ENCODE results near the gene CPA4. TPM values are rescaled to one million over a fixed set of nuclear protein-coding genes. Genes with fewer than 3 reads are reported as not detected.

Gene CPA4
- total RNA-seq, 1 experiment from 2014 or later, result 22.1 TPM

DNA sequence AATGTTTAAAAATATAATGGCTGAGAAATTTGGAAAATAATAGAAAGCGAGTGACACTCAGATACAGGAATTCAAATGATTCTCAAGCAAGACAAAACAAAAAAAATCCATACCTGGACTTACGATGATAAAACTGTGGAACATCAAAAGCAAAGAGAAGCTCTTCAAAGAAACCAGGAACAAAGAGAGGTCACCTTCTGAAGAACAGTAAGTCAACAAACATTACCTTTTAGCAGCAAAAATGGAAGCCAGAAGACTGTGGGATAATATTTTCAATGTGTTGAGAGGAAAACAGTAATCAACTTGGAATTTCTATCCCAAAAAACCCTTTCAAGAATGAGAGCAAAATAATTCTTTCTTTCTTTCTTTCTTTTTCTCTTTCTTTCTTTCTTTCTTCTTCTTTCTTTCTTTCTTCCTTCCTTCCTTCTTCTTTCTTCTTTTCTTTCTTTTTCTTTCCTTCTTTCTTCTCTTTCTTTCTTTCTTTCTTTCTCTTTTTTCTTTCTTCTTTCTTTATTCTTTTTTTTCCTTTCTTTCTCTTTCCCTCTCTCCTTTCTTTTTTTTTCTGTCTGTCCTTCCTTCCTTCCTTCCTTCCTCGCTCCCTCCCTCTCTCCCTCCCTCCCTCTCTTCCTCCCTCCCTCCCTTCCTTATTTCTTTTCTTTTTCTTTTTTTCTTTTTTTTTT, 49.9 kb downstream of the CPA4 start:
- no TSS peak for BruUV-seq (replicated peaks)
- Histone ChIP-seq H3K36me3 (ENCODE audit: low read depth, low read length) (no peaks in the 10 kb centered on the region), H2AFZ (ENCODE audit: low read length) (no peak overlapping the region), H4K20me1 (ENCODE audit: low read length) (no peaks in the 10 kb centered on the region), H3K27me3 (ENCODE audit: low read length) (no peaks in the 10 kb centered on the region), H3K9me3 (ENCODE audit: low read length) (no peaks in the 10 kb centered on the region), H3K4me1 (ENCODE audit: insufficient read depth, low read length) (no peaks in the 10 kb centered on the region), H3F3A (ENCODE audit: low read length, unreplicated experiment) (no peaks in the 10 kb centered on the region), H3K4me3 (ENCODE audit: low read length) (no peak overlapping the region), H3K4me2 (ENCODE audit: low read length) (no peak overlapping the region), H3K27ac (ENCODE audit: low read length) (no peak overlapping the region), H3K9ac (ENCODE audit: low read length) (no peak overlapping the region), H3K79me2 (ENCODE audit: low read length) (no peaks in the 10 kb centered on the region), H3K9me2 (replicated peaks; ENCODE audit: low read length) (no peaks in the 10 kb centered on the region)
- intact Hi-C loops (cut with micrococcal nuclease), result no loop called here
- DNase-seq, result no peak
- ATAC-seq, result no peak
- POLR2A ChIA-PET (ENCODE audit: unreplicated experiment), result no interaction called here
- CTCF ChIA-PET, result interaction anchor here (0.6 kb wide), 1 partner anchor 10 kb away, joined by 4 read pairs; no protein-coding TSS in a partner anchor
- TF ChIP-seq CTCF (conservative IDR thresholded peaks at IDR 0.05; ENCODE audit: low read depth, low read length) (no peak), EZH2phosphoT487 (IDR thresholded peaks at IDR 0.05; ENCODE audit: borderline replicate concordance, low read length) (no peak), EZH2 (IDR thresholded peaks at IDR 0.05; ENCODE audit: low read length, unreplicated experiment) (no peak)

GRCh38 chr7:130344271-130344866, 51.4 kb downstream of the CPA4 start, which contains the start of gene CPA5:
Gene CPA5, plus strand, starts transcription at chr7:130344816. Its CDS starts 1,670 bp downstream, at chr7:130346486.
- ATAC-seq (no peak), DNase-seq (no peak)
- no peak within 1 kb of the TSS for H3K4me2 ChIP-seq (ENCODE audit: low read length)
- no peak within 1 kb of the TSS for H3K27ac ChIP-seq (ENCODE audit: low read length)
- no peaks in the 10 kb centered on the region for H3K36me3 ChIP-seq (ENCODE audit: low read depth, low read length)
- no peaks in the 10 kb centered on the region for H3K27me3 ChIP-seq (ENCODE audit: low read length)
- no TSS peak for BruUV-seq (replicated peaks)
- no peak within 1 kb of the TSS for H3K4me3 ChIP-seq (ENCODE audit: low read length)
- H3K9me2 ChIP-seq (replicated peaks; ENCODE audit: low read length), result no peaks in the 10 kb centered on the region
- ChIA-PET POLR2A (ENCODE audit: unreplicated experiment) (no interaction called here), CTCF (no interaction called here)
- no peak within 1 kb of the TSS for H2AFZ ChIP-seq (ENCODE audit: low read length)
- no peaks in the 10 kb centered on the region for H4K20me1 ChIP-seq (ENCODE audit: low read length)
- intact Hi-C loops (cut with micrococcal nuclease), result no loop called here
- H3K9me3 ChIP-seq (ENCODE audit: low read length), result no peaks in the 10 kb centered on the region
- no peak within 1 kb of the TSS for H3K9ac ChIP-seq (ENCODE audit: low read length)
- no peak for TF ChIP-seq EZH2 (IDR thresholded peaks at IDR 0.05; ENCODE audit: low read length, unreplicated experiment)
- TF ChIP-seq EZH2phosphoT487 (IDR thresholded peaks at IDR 0.05; ENCODE audit: borderline replicate concordance, low read length), result no peak
- TF ChIP-seq CTCF (conservative IDR thresholded peaks at IDR 0.05; ENCODE audit: low read depth, low read length), result no peak
- H3K4me1 ChIP-seq (ENCODE audit: insufficient read depth, low read length), result no peaks in the 10 kb centered on the region
- no peaks in the 10 kb centered on the region for H3K79me2 ChIP-seq (ENCODE audit: low read length)
- no peaks in the 10 kb centered on the region for H3F3A ChIP-seq (ENCODE audit: low read length, unreplicated experiment)

GRCh38 chr7:130345136-130345535, 52.2 kb downstream of the CPA4 start:
- Histone ChIP-seq H3K4me3 (ENCODE audit: low read length) (no peak overlapping the region), H3K36me3 (ENCODE audit: low read depth, low read length) (no peaks in the 10 kb centered on the region), H3K9ac (ENCODE audit: low read length) (no peak overlapping the region), H3K4me1 (ENCODE audit: insufficient read depth, low read length) (no peaks in the 10 kb centered on the region), H3K4me2 (ENCODE audit: low read length) (no peak overlapping the region), H3K79me2 (ENCODE audit: low read length) (no peaks in the 10 kb centered on the region), H4K20me1 (ENCODE audit: low read length) (no peaks in the 10 kb centered on the region), H3F3A (ENCODE audit: low read length, unreplicated experiment) (no peaks in the 10 kb centered on the region), H3K27ac (ENCODE audit: low read length) (no peak overlapping the region), H2AFZ (ENCODE audit: low read length) (no peak overlapping the region), H3K9me2 (replicated peaks; ENCODE audit: low read length) (no peaks in the 10 kb centered on the region), H3K9me3 (ENCODE audit: low read length) (no peaks in the 10 kb centered on the region), H3K27me3 (ENCODE audit: low read length) (no peaks in the 10 kb centered on the region)
- no peak for TF ChIP-seq EZH2phosphoT487 (IDR thresholded peaks at IDR 0.05; ENCODE audit: borderline replicate concordance, low read length)
- TF ChIP-seq CTCF (conservative IDR thresholded peaks at IDR 0.05; ENCODE audit: low read depth, low read length), result no peak
- TF ChIP-seq EZH2 (IDR thresholded peaks at IDR 0.05; ENCODE audit: low read length, unreplicated experiment), result no peak
- ChIA-PET CTCF (no interaction called here), POLR2A (ENCODE audit: unreplicated experiment) (no interaction called here)
- ATAC-seq (no peak), DNase-seq (no peak)
- BruUV-seq (replicated peaks), result no TSS peak
- intact Hi-C loops (cut with micrococcal nuclease), result no loop called here

Data from PC-3 (cell line).